Lower leg skin (tissue), 4 donors: ENCODE results near the gene LECT2. TPM values are rescaled to one million over a fixed set of nuclear protein-coding genes. Genes with fewer than 3 reads are reported as not detected.

Experiments
- DNase-seq, 2 donors: peaks; one replicate each; pipeline ENCODE4 v3.0.0-alpha.2; 2019; ENCODE audit warnings: low spot score in 2 of 2
- H3K4me3 ChIP-seq: fragments of 200-600 bp; sonication (generic); 2 replicates; pipeline ENCODE4 v1.5.1; 2017; ENCODE audit warnings: mild to moderate bottlenecking, low read depth; ENCODE audit not compliant: poor library complexity, severe bottlenecking
- CTCF ChIP-seq, 3 donors: fragments of 450-650 bp; IDR thresholded peaks; one replicate each; pipeline ENCODE4 v1.5.1; 2016; ENCODE audit warnings: antibody characterized with exemption in 3 of 3, mild to moderate bottlenecking in 3 of 3, moderate library complexity in 2 of 3
- POLR2A ChIP-seq, 2 donors: fragments of 450-650 bp; IDR thresholded peaks; one replicate each; pipeline ENCODE4 v1.6.1; 2016 to 2017; ENCODE audit warnings: antibody characterized with exemption in 2 of 2, mild to moderate bottlenecking in 1 of 2, moderate library complexity in 1 of 2
- WGBS, 2 donors: methylation state at CpG; one replicate each; pipeline ENCODE4 v1.1.5; 2018; 5-methylcytosine and 5-hydroxymethylcytosine counted together
- intact Hi-C: fragments of 100-400 bp; cut with DNase I; formaldehyde crosslinking; loops from one replicate; pipeline ENCODE4 v1.15.0; 2023; ENCODE audit warnings: low total_unique reads
- total RNA-seq, 4 donors: library from RNA; depleted of rRNA; stranded (reverse); fragments of >200 nt; gene quantifications; one replicate each; pipeline ENCODE4 v1.1.0, GENCODE V29; 2016

The LECT2 gene
- total RNA-seq, 4 donors from 2014 or later = not detected

- no peak for TF ChIP-seq POLR2A (IDR thresholded peaks at IDR 0.05)
- no peak for TF ChIP-seq CTCF (IDR thresholded peaks at IDR 0.05)
- no peak for DNase-seq
- intact Hi-C loops = no loop called here
- no peak overlapping the region for H3K4me3 ChIP-seq
- WGBS, 2 donors = 75 to 82% methylated on average over 8 of the region's 8 CpGs
Observed at GRCh38 chr5:135999406-136000139, 44.8 kb upstream of the LECT2 start.

GRCh38 chr5:135998889-135999288 lies 44.1 kb upstream of the LECT2 start:
- TF ChIP-seq CTCF (IDR thresholded peaks at IDR 0.05) (no peak), POLR2A (IDR thresholded peaks at IDR 0.05) (no peak)
- no peak for DNase-seq
- intact Hi-C loops = no loop called here
- 94% methylated on average over 6 of the region's 6 CpGs for WGBS, 2 donors
- no peak overlapping the region for H3K4me3 ChIP-seq

GRCh38 chr5:135997673-135998335 lies 43.0 kb upstream of the LECT2 start:
- no peak for DNase-seq
- intact Hi-C loops = no loop called here
- no peak for TF ChIP-seq POLR2A (IDR thresholded peaks at IDR 0.05)
- no peak for TF ChIP-seq CTCF (IDR thresholded peaks at IDR 0.05)
- H3K4me3 ChIP-seq = no peak overlapping the region
- WGBS, 2 donors = 74 to 79% methylated on average over 8 of the region's 8 CpGs

GRCh38 chr5:135996611-135997010 lies 41.8 kb upstream of the LECT2 start:
- no peak for DNase-seq
- TF ChIP-seq POLR2A (IDR thresholded peaks at IDR 0.05) (no peak), CTCF (IDR thresholded peaks at IDR 0.05) (no peak)
- H3K4me3 ChIP-seq = no peak overlapping the region
- 91 to 97% methylated on average over 2 of the region's 2 CpGs for WGBS, 2 donors
- intact Hi-C loops = no loop called here

- no peak overlapping the region for H3K4me3 ChIP-seq
- intact Hi-C loops = no loop called here
- DNase-seq = no peak
- WGBS, 2 donors = 94 to 97% methylated on average over 3 of the region's 3 CpGs
- no peak for TF ChIP-seq POLR2A (IDR thresholded peaks at IDR 0.05)
- no peak for TF ChIP-seq CTCF (IDR thresholded peaks at IDR 0.05)
Observed at GRCh38 chr5:135995976-135996375, 41.2 kb upstream of the LECT2 start.
